Adipocyte (in vitro differentiated cells): Measurements from ENCODE around the gene TPI1.

ENCODE experiments used
- DNase-seq: peaks from one replicate; pipeline ENCODE4 v3.0.0-alpha.2; 2015; ENCODE audit warnings: low read depth
- H3K27me3 ChIP-seq: replicated peaks from 2 replicates; pipeline ENCODE4 v1.7.0; 2013; ENCODE audit warnings: mild to moderate bottlenecking, low read length, moderate library complexity; ENCODE audit not compliant: control insufficient read depth, insufficient read depth
- H3K36me3 ChIP-seq: 2 replicates; pipeline ENCODE4 v1.7.0; 2013; ENCODE audit warnings: low read length, mild to moderate bottlenecking, moderate library complexity; ENCODE audit not compliant: control insufficient read depth, insufficient read depth, severe bottlenecking
- H3K4me1 ChIP-seq: 2 replicates; pipeline ENCODE4 v1.7.0; 2013; ENCODE audit warnings: mild to moderate bottlenecking, low read length, moderate library complexity; ENCODE audit not compliant: control insufficient read depth, insufficient read depth
- H3K4me3 ChIP-seq: 2 replicates; pipeline ENCODE4 v1.7.0; 2013; ENCODE audit warnings: mild to moderate bottlenecking, low read length, moderate library complexity
- H3K9ac ChIP-seq: 2 replicates; pipeline ENCODE4 v1.7.0; 2013; ENCODE audit warnings: mild to moderate bottlenecking, low read length, moderate library complexity
- H3K9me3 ChIP-seq: 2 replicates; pipeline ENCODE4 v1.7.0; 2013; ENCODE audit warnings: mild to moderate bottlenecking, low read length, moderate library complexity; ENCODE audit not compliant: control insufficient read depth

Gene TPI1

DNA sequence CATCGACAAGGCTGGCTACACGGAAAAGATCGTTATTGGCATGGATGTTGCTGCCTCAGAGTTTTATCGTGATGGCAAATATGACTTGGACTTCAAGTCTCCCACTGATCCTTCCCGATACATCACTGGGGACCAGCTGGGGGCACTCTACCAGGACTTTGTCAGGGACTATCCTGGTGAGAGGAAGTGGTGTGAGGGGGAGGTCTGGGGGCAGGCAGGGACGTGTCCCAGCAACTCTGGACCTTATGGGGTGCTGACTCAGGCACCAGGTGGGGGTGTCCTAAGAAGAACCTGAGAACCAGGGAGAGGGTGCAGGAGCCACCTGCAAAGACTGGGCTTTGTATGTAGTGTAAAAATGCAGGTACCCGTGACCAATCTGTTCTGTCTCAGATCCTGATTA is 52.3 kb downstream of the TPI1 start:
- Histone ChIP-seq H3K36me3 (no peaks in the 10 kb centered on the region), H3K9me3 (no peaks in the 10 kb centered on the region), H3K4me3 (no peak overlapping the region), H3K4me1 (peaks cover 6% of the 10 kb centered on the region), H3K9ac (no peak overlapping the region), H3K27me3 (no peaks in the 10 kb centered on the region)
- DNase-seq = no peak
